Measurements from ENCODE around the gene P2RX4. TPM values are rescaled to one million over a fixed set of nuclear protein-coding genes. Genes with fewer than 3 reads are reported as not detected.

P2RX4 gene
- total and polyA plus RNA-seq, 2 of the 8 experiments (the other 6 are each of a cell fraction or from before 2014, with no cell fraction given): 9.5 to 12.2 TPM

DNA sequence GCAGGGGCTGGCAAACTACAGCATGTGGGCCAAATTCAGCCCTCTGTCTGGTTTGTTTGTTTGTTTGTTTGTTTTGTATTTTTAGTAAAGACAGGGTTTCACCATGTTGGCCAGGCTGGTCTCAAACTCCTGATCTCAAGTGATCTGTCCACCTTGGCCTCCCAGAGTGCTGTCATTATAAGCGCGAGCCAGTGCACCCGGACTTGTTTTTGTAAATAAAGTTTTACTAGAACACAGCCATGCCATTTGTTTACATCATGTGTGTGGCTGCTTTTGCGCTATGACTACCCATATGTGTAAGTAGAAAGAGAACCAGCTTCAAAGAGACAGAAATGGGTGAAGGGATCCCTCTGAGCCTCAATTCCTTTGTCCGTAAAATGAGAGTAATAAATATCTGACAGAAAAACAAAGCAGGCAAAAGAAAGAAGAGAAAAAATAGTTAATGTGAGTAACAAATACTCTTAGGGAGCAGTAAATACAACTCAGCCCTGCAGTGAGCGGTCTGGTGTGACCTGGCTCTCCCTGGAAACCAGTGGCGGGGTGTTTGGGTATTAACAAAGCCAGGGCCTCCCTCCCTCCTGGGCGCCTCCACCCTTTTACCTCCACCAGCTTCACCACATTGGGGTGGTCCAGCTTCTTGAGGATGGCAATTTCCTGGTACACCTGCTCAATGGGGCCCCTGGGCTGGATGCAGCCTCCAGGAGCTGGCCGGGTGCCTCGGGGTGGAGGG, 53.4 kb downstream of the P2RX4 start:
- H3K4me2 ChIP-seq (ENCODE audit: insufficient read depth in 1 of 2, low read depth in 2 of 2, low read length in 2 of 2): no peak overlapping the region
- H2BK120ac ChIP-seq (replicated peaks; ENCODE audit: low read depth, low read length): no peak overlapping the region
- no peaks in the 10 kb centered on the region for H3K9me3 ChIP-seq (ENCODE audit: insufficient read depth in 2 of 2, low read depth in 1 of 2, low read length in 1 of 2)
- no peak overlapping the region for H3K56ac ChIP-seq (replicated peaks; ENCODE audit: insufficient read length, low read depth, low read length)
- no peak overlapping the region for H3K14ac ChIP-seq (ENCODE audit: insufficient read length)
- no peaks in the 10 kb centered on the region for H3K4me1 ChIP-seq (replicated peaks in 1 of 4; ENCODE audit: control insufficient read depth in 3 of 4, insufficient read depth in 4 of 4, low read length in 3 of 4)
- 94% methylated on average over 10 of the region's 10 CpGs; no CpG with 5 or more reads in 1 of the 2 experiments for WGBS, 2 experiments (ENCODE audit: extremely low coverage in 1 of 2, insufficient coverage in 1 of 2, insufficient read length in 1 of 2, insufficient replicate concordance in 2 of 2, low coverage in 1 of 2, low lambda C conversion rate in 2 of 2, missing lambda C conversion rate in 1 of 2)
- H3K9ac ChIP-seq (replicated peaks in 1 of 4; ENCODE audit: extremely low read depth in 1 of 4, low read depth in 3 of 4, low read length in 3 of 4): no peak overlapping the region
- no peak overlapping the region for H3K4ac ChIP-seq (replicated peaks; ENCODE audit: insufficient read length, low read depth, low read length)
- TF ChIP-seq GABPA (IDR thresholded peaks at IDR 0.05; ENCODE audit: borderline replicate concordance, insufficient read depth, low read length) (no peak), RBBP5 (IDR thresholded peaks at IDR 0.05; ENCODE audit: borderline replicate concordance, low read depth, low read length) (no peak), ASH2L (IDR thresholded peaks at IDR 0.05; ENCODE audit: low read length) (no peak), KDM4A (IDR thresholded peaks at IDR 0.05; ENCODE audit: low read depth, low read length, severe bottlenecking) (no peak), EZH2 (IDR thresholded peaks at IDR 0.05; ENCODE audit: low read depth, low read length, severe bottlenecking) (no peak), POLR2A (IDR thresholded peaks at IDR 0.05; ENCODE audit: control extremely low read depth in 1 of 2, low read depth in 2 of 2, low read length in 2 of 2) (no peak), PHF8 (conservative IDR thresholded peaks at IDR 0.05; ENCODE audit: low read depth, low read length) (no peak), CBX8 (IDR thresholded peaks at IDR 0.05; ENCODE audit: borderline replicate concordance, low read depth, low read length) (no peak), SIRT6 (IDR thresholded peaks at IDR 0.05; ENCODE audit: low read length) (no peak)
- TF ChIP-seq, protein P1, sequence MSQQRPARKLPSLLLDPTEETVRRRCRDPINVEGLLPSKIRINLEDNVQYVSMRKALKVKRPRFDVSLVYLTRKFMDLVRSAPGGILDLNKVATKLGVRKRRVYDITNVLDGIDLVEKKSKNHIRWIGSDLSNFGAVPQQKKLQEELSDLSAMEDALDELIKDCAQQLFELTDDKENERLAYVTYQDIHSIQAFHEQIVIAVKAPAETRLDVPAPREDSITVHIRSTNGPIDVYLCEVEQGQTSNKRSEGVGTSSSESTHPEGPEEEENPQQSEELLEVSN (IDR thresholded peaks at IDR 0.05): no peak
- no peak overlapping the region for H2BK15ac ChIP-seq (ENCODE audit: low read length)
- H3K23me2 ChIP-seq (ENCODE audit: low read depth, low read length): no peaks in the 10 kb centered on the region
- no peak overlapping the region for H4K8ac ChIP-seq (ENCODE audit: extremely low read depth, insufficient read depth, low read length)
- H2AFZ ChIP-seq (ENCODE audit: low read length): no peak overlapping the region
- no peak overlapping the region for H2BK5ac ChIP-seq (ENCODE audit: low read depth, low read length)
- no peak overlapping the region for H3K23ac ChIP-seq (ENCODE audit: insufficient read length)
- ChIA-PET POLR2A (ENCODE audit: partially characterized antibody) (no interaction called here), CTCF (ENCODE audit: partially characterized antibody) (interaction anchor here (0.9 kb wide), 1 partner anchor 30 kb away, joined by 5 read pairs; no protein-coding TSS in a partner anchor)
- no peak overlapping the region for H2AK5ac ChIP-seq (ENCODE audit: low read depth, low read length)
- FAIRE-seq (no peak), DNase-seq (ENCODE audit: low read depth in 1 of 2, low spot score in 2 of 2) (no peak)
- no peaks in the 10 kb centered on the region for H4K20me1 ChIP-seq (replicated peaks in 1 of 2; ENCODE audit: control insufficient read depth in 1 of 2, insufficient read depth in 2 of 2, low read length in 2 of 2)
- no peak overlapping the region for H3K4me3 ChIP-seq (ENCODE audit: extremely low read depth in 1 of 4, insufficient read depth in 2 of 4, low read depth in 3 of 4, low read length in 4 of 4)
- H4K5ac ChIP-seq (ENCODE audit: insufficient read length, low read depth, low read length): no peak overlapping the region
- no peak overlapping the region for H3K18ac ChIP-seq (ENCODE audit: extremely low read depth, low read length)
- peaks cover 3 to 15% (median 7%) of the 10 kb centered on the region in 4 experiments; a peak in 5 of 8 replicates for H3K36me3 ChIP-seq (ENCODE audit: control insufficient read depth in 2 of 4, insufficient read depth in 4 of 4, low read length in 3 of 4)
- no peak overlapping the region for H3K27ac ChIP-seq (ENCODE audit: low read depth, low read length)
- H3K27me3 ChIP-seq (replicated peaks in 1 of 4; ENCODE audit: control insufficient read depth in 3 of 4, extremely low read depth in 1 of 4, insufficient read depth in 3 of 4, low read length in 3 of 4): no peaks in the 10 kb centered on the region
- no peak overlapping the region for H2BK20ac ChIP-seq (ENCODE audit: low read length)
- no peak overlapping the region for H4K91ac ChIP-seq (replicated peaks; ENCODE audit: insufficient read length, low read length)
- H3K79me2 ChIP-seq (ENCODE audit: control insufficient read depth in 1 of 2, insufficient read depth in 2 of 2, low read length in 2 of 2): no peaks in the 10 kb centered on the region
- no peaks in the 10 kb centered on the region for H3K79me1 ChIP-seq (ENCODE audit: low read depth, low read length)
- no peak overlapping the region for H2BK12ac ChIP-seq (ENCODE audit: low read depth, low read length)
